H1 (cell line): ENCODE data around the gene POLR1B. TPM values are rescaled to one million over a fixed set of nuclear protein-coding genes. Genes with fewer than 3 reads are reported as not detected.

Experiments used
- ATF2 ChIP-seq: IDR thresholded peaks from 2 replicates; pipeline ENCODE4 v1.6.1; 2012; ENCODE audit warnings: low read length, inconsistent platforms
- BRCA1 ChIP-seq: IDR thresholded peaks from 2 replicates; pipeline ENCODE4 v1.6.1; 2012; ENCODE audit warnings: low read depth, low read length, improper control_type of control experiment
- CHD1 ChIP-seq: IDR thresholded peaks from 2 replicates; pipeline ENCODE4 v1.6.1; 2012; ENCODE audit warnings: low read depth, low read length, improper control_type of control experiment
- CHD7 ChIP-seq: fragments of 300-600 bp; sonication (generic); IDR thresholded peaks from 2 replicates; pipeline ENCODE4 v1.7.1; 2012; ENCODE audit warnings: low read length, moderate library complexity, mild to moderate bottlenecking, inconsistent platforms; ENCODE audit not compliant: insufficient replicate concordance
- PHF8 ChIP-seq: fragments of 200-600 bp; sonication (generic); conservative IDR thresholded peaks from 2 replicates; pipeline ENCODE4 v1.7.1; 2012; ENCODE audit warnings: low read depth, mild to moderate bottlenecking, inconsistent platforms, low read length, moderate library complexity
- RXRA ChIP-seq: IDR thresholded peaks from 2 replicates; pipeline ENCODE4 v1.6.1; 2011; ENCODE audit warnings: low read depth, mild to moderate bottlenecking, low read length, moderate library complexity; ENCODE audit not compliant: insufficient read depth
- SP4 ChIP-seq: IDR thresholded peaks from 2 replicates; pipeline ENCODE4 v1.6.1; 2012; ENCODE audit warnings: low read length, inconsistent platforms
- TBP ChIP-seq: IDR thresholded peaks from 2 replicates; pipeline ENCODE4 v1.6.1; 2011; ENCODE audit warnings: low read depth, low read length, improper control_type of control experiment
- polyA plus RNA-seq, 7 experiments: library from polyadenylated mRNA; depleted of rRNA in 3 of 7; stranded (reverse) in 5 of 7; unstranded in 2 of 7; fragments of >200 nt in 5 of 7; fragments of 200-250 nt in 2 of 7; gene quantifications; 1 replicate in 5 of 7; 2 replicates in 1 of 7; 4 replicates in 1 of 7; pipeline versions ENCODE4 v1.2.1 to v1.2.3, GENCODE V29; 2011 to 2013; ENCODE audit warnings: missing spikeins in 2 of 7, mixed read lengths in 2 of 7
- total RNA-seq: library from RNA; stranded (reverse); fragmentation: NEBNext Ultra II Directional; extraction: Animal tissue kit (Norgen Biotek cat#: 25700); gene quantifications from 2 replicates; pipeline ENCODE4 v1.2.1, GENCODE V29; 2021

POLR1B gene
- total and polyA plus RNA-seq, 2 of the 8 experiments (the other 6 are each of a cell fraction or from before 2014, with no cell fraction given), result 24.3 to 69.4 TPM

DNA sequence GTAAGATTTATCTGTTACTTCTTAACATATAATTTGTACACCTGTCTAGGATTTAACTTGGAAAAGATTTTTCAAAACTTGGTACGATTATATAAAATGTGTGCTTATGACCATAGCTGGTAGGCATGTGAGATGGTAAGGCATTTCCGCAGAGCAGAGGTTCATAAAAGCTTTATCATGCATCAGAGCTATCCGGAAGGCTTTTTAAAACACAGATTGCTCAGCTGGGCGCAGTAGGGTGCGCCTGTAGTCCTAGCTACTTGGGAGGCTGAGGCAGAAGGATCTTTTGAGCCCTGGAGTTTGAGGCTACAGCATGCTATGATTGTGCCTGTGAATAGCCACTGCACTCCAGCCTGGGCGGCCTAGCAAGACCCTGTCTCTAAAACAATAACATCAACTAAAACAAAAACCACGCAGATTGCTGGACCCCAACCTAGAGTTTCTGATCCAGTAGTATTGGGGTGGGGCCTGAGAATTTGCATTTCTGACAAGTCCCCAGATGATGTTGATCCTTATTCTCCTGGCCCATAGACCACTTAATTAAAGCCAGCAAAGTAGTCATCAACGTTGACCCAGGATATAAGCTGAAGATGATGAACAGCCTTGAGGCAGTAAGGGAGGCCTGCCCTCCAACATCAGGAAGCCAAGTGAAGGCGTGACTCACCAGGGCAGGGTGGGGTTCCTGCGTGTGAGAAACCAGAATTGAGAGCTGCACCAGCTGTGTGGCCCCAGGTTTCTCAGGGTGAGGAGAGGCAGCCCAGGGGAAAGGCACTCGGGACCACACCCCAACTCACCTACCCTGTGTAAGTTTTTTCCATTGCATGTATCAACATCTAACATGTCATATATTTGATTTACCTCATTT, 81.9 kb downstream of the POLR1B start (continued):
- TF ChIP-seq CHD7, result no peak
- no peak for TF ChIP-seq BRCA1
- TF ChIP-seq TBP, result no peak
- no peak for TF ChIP-seq SP4
- no peak for TF ChIP-seq PHF8
- no peak for TF ChIP-seq RXRA
- TF ChIP-seq ATF2, result no peak
- TF ChIP-seq CHD1, result no peak
